Measurements from ENCODE around the gene RABGAP1L.
"Not testable (repeated sequence)": the region's sequence is repeated elsewhere in the genome, so short reads cannot be mapped to it uniquely, and the experiment has no call there.

Gene RABGAP1L

DNA sequence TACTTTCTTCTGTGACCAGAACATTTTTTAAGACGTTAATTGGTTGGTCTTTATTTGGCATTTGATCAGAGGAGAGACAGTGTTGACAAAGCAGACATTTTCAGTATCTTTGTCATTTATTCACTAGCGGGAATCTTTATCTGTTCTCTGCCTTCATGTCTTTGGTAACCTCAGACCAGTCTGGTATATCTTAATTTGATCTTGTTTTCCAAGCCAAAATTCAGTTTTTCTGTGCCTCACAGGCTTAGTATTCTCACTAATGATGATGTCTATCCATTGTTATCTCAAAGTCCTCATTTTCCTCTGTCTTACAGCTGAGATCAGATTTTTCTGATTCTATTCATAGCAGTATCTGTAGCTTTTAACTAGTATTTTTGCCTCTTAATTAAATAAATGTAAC lies 447.2 kb downstream of the RABGAP1L start:
- no peak for DNase-seq

DNA sequence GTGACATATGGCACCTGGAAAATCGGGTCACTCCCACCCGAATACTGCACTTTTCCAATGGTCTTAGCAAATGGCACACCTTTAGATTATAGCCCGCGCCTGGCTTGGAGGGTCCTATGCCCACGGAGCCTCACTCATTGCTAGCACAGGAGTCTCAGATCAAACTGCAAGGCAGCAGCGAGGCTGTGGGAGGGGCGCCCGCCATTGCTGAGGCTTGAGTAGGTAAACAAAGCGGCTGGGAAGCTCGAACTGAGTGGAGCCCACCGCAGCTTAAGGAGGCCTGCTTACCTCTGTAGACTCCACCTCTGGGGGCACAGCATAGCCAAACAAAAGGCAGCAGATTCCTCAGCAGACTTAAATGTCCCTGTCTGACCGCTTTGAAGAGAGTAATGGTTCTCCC lies 458.6 kb downstream of the RABGAP1L start:
- not testable (repeated sequence) for DNase-seq

DNA sequence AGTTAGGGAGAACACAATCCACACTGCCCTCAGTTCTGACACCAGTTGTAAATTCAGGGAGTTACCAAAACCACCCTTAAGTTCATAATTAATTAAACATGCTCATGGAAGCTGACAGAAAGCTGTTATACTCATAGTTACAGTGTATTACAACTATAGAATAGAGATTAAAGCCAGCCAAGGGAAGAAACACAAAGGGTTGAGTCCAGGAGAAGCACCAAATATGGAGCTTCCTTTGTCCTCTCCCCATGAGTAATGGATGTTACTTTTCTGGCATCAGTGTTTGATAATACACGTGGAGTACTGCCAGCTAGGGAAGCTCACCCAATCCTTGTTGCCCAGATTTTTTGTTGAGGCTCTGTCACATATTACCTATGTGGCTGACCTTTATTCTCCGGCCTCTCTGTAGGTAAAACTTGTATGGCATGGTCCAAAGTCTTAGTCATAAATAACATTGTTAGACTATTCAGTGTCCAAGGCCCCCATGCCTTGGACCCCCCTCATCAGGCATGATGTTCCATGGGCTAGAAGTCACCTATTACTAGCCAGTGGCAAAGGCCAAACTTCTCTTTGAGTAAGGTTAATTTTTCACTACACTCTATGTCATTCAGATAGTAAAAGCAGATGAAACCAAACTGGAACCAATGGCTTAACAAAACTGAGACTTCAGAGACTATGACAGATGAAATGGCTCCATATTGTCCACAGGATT lies 464.2 kb downstream of the RABGAP1L start:
- no peak for DNase-seq

DNA sequence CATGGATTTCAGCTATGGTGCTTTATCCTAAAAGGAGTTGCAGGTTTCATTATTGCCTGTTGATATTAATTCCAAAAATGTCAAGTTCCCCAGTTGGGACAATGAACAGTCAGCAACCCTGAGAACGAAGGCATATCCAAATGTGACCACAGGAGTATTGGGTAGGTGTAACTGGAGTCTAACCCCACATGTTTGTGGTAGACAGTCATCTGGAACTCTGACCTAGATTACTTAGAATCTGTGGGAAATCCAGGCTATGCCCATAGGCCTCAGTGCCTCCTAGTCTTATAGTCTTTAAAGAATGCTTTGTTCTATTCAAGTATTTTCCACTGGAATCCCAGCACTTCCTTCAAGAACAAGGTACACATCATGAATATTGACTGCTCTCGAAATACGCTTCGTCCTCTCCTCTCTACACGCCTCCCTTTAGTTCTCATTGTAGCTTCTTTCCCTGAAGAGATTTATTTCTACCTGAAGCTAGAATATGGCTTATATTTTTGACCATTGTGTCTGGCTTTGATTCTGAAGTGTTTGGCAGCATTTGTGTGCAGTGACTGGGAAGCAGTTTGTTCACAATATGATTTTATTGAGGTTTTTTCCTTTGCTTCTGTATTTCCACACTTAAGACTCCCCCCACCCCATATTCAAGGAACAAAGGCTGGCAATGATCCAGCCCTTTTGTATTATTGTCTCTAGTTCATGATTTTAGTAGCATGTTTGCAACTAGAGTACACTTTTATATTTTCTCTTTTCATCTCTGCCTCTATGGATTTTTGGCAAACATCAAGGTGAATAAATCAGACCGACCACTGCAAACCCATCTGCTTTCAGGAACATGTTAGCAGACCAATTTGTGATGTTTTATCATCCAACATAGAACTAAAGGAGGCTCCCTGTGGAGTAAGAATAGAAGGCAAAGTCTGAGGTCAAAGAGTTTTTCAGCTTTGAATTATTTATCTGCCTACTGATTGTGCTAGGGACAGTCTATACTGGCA lies 467.0 kb downstream of the RABGAP1L start:
- DNase-seq, result no peak

DNA sequence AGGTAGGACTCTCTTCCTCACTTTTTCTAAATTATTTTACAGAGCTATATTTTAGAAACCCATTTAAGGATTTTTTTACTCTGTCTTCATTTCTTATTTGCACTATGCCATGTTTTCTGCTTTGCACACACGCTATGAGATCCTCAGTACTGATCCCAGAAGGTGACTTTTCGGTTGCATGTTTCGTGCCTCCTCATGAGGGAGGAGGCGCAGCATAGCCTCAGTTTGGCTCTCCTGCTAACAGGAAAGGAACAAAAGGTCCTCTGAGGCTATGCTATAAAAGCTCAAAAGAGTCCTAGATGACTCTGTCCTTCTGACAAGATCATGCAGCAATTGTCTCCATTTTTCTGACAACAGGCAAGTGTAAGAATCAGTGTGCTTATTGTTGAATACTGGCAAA lies 478.2 kb downstream of the RABGAP1L start:
- no peak for DNase-seq

DNA sequence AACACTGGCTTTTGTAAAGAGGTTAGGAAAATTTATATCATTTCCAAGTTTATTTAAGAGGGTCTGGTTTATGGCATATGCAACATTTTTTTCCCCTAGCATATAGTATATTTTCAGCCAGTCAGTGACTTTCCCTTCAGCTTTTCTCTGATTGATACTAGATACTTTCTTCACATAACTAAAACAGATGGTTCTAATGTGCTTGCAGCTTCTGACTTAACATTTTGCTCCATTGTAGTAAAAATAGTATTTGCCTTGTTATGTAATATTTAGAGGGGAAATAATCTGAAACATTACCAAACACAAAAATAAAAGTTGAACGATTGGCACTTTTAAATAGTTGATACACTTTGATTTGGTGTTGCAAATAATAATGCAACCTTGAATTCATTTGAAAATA lies 480.1 kb downstream of the RABGAP1L start:
- DNase-seq, result no peak

DNA sequence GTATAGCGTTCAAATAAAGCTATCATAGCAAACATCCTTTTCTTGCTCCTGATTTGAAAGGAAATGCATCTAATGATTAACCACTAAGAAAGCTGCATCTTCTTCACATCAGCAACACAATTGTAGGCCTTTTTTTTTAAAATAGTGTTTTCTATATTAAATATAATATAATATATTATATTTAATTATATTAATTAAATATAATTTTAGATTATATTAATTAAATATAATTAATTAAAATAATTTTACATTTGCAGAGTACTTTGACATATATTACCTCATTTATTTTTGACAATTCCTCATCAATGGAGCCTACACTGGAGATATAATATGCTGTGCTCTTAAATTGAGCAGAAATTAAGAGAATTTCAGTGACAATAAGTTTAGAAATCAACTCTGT lies 481.5 kb downstream of the RABGAP1L start:
- no peak for DNase-seq

DNA sequence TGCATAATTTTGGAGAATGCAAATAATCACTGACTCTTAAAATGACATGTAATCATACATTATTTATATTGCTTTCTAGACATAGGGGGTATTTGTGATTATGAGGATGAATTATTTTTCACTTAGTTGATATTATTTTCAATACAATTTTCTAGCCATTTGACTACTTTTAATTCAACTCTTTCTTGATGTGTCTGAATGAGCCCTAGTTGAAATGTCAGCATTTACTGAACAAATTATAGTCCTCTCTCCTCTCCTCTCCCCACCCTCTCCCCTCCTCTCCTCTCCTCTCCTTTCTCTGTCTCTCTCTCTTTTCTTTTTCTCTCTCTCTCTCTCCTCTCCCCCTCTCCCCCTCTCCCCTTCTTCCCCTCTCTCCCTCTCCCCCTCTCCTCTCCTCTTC lies 483.1 kb downstream of the RABGAP1L start:
- no peak for DNase-seq

DNA sequence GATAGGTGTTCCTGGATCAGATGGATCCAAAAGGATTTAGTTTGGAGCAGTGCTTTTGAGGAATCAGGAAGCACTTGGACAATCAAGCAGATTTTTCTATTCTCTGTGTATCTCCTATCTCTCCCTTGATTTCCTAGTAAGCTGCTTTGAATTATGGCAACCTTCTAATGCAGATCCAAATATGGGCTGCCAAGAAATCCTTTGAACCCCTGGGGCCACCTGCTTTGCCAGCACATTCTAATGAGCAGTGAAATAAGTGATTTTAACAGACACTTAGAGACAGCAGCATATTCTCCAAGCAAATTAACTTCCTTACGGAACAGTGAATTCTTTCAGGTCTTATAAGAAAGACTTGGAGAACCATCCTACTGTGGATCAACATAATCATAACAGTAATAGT lies 483.9 kb downstream of the RABGAP1L start:
- DNase-seq, result no peak

DNA sequence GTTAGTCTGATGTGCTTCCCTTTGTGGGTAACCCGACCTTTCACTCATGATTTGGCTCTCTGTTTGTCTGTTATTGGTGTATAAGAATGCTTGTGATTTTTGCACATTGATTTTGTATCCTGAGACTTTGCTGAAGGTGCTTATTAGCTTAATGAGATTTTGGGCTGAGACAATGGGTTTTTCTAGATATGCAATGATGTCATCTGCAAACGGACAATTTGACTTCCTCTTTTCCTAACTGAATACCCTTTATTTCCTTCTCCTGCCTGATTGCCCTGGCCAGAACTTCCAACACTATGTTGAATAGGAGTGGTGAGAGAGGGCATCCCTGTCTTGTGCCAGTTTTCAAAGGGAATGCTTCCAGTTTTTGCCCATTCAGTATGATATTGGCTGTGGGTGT lies 490.3 kb downstream of the RABGAP1L start:
- DNase-seq, result not testable (repeated sequence)

DNA sequence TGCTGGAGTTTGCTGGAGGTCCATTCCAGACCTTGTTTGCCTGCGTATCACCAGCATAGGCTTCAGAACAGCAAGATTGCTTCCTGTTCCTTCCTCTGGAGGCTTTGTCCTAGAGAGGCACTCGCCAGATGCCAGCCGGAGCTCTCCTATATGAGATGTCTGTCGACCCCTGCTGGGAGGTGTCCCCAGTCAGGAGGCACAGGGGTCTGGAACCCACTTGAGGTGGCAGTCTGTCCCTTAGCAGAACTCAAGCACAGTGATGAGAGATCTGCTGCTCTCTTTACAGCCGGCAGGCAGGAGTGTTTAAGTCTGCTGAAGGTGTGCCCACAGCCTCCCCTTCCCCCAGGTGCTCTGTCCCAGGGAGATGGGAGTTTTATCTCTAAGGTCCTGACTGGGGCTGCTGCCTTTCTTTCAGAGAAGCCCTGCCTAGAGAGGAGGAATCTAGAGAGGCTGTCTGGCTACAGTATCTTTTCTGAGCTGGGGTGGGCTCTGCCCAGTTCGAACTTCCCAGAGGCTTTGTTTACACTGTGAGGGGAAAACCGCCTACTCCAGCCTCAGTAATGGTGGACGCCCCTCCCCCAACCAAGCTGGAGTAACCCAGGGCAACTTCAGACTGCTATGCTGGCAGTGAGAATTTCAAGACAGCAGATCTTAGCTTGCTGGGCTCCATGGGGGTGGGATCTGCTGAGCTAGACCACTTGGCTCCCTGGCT lies 493.4 kb downstream of the RABGAP1L start:
- no peak for DNase-seq

DNA sequence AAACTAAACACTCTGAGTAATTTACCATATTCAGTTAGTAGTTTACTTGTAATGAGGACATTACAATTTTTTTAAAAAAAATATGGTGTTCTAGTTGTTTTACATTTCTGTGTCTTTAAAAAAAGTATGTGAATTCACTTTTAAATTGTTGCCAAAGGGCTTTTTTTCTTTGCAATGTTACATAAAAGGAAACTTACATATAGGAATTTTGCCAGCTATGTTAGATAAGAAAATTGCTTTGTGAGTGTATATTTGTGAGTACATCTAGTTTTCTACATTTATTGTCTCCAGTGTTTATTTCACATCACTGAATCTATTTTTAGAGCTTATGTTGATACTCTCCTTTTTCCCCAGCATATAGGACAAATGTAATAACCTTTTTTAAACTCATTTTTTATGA lies 495.2 kb downstream of the RABGAP1L start:
- DNase-seq, result no peak

DNA sequence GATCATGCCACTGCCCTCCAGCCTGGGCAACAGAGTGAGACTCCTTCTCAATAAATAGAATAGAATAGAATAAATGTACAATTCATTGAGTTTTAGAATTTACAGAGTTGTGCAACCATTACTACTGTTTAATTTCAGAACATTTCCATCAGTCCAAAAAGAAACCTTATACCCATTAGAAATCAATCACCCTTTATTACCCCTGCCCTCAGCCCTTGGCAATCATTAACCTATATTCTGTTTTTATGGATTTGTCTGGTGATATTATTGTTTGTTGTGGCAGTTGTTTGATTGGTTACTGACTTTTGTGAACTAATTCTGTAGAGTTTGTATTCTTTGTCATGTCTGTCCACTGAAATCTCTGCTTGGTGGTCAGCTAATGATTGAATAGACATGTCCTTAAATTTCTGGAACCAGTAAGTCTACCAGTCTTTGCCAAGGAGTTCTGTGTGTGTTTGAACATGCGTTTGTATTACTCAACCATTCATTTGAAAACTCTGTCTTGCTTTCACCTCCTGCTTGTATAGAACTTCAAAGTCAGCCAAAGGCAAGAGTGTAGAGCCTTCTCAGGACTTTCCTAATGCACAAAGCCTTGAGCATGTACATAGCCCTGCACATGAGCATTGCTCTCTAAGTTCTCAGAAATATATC lies 497.2 kb downstream of the RABGAP1L start:
- DNase-seq, result no peak

DNA sequence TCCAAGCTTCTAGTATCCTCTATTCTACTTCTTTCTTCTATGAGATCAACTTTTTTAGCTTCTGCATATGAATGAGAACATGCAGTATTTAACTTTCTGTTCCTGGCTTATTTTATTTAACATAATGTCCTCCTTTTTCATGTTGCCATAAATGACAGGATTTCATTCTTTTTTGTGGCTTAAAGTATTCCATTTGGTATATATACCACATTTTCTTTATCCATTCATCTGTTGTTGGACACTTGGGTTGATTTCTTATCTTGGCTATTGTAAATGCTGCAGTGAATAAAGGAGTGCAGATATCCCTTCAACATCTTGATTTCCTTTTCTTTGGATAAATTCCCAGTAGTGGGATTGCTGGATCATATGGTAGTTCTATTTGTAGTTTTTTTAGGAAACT lies 498.1 kb downstream of the RABGAP1L start:
- DNase-seq, result no peak

DNA sequence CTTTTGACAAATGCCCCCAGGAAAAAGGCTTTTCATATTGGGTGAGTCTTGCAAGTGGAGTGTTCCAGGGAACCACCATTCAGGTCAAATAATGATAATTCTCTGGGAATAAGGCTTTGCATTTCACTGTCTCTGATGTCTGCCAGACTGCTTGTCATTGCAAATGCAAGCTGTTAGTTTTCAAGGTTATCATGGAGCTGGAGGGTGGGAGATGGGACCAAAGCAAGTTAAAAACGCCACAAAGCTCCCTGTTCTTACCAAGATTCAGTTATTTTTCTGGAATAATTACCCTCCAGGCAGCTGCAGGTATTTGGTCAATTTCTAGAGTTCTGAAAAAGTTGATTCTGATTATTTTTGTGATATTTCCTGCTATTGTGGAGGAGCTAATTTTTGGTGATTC lies 498.6 kb downstream of the RABGAP1L start:
- no peak for DNase-seq

DNA sequence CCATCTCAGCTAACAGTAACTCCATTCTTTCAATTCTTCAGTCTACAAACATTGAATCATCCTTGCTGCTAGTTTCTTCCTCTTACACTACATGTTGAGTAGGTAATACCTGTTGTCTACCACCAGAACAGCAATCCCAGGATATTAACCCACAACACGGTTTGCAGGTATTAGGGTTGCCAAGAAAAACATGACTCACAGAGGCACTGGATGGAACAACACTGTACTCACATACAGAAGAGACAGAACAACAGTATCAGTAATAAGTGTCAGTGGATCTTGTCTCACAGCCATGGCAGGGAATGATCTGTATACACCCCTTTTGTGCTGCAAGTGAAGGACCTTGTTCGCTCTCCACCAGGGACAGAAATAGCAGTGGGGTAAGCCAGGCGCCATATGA lies 500.5 kb downstream of the RABGAP1L start:
- DNase-seq, result no peak

DNA sequence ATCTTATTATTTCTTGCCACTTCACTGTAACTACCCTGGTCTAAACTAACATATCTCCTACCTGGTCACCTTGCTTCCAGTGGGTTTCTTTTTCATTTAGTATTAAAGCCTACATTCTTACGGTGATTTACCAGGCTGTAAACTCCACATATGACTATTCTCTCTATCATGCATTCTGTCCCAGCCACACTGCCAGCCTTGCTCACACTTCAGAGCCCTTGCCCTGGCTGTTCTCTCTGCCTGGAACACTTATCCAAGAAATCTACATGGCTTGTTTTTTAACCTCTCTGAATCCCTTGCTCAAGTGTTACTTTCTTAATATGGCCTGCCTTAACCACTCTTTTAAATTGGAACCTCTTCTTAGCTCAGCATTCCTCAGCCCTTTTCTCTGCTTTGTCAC lies 501.2 kb downstream of the RABGAP1L start:
- DNase-seq, result no peak

DNA sequence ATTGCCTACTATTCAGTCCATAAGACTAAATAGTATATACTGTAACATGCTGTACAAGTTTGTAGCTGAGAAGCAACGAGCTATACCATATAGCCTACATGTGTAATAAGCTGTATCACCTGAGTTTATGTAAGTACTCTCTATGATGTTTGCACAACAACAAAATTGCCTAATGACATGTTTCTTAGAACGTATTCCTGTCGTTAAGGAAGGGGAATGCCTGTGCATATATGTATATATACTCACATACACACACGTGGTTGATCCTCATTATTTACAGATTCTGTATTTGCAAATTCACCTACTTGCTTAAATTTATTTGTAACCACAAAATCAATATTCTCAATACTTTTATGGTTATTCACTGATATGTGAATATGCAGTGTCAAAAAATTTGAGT lies 504.0 kb downstream of the RABGAP1L start:
- no peak for DNase-seq

DNA sequence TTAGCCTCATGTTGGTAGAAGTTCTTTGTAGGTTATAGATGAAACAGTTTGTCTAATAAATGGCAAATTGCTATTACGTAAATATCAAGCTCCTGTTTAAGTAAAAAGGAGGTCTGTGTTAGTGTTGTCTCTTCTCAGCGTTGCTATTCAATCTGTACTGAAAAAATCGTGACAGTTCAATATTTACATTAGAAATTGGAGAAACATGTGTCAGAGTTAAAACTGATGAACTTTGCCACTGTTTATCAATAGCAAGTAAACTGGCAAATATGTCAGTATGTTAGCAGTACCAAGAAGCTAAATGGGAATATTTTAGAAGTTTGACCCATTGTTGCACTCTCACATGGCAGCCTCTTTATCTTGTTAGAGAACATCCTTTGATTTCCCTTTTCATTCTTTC lies 506.9 kb downstream of the RABGAP1L start:
- DNase-seq, result no peak

DNA sequence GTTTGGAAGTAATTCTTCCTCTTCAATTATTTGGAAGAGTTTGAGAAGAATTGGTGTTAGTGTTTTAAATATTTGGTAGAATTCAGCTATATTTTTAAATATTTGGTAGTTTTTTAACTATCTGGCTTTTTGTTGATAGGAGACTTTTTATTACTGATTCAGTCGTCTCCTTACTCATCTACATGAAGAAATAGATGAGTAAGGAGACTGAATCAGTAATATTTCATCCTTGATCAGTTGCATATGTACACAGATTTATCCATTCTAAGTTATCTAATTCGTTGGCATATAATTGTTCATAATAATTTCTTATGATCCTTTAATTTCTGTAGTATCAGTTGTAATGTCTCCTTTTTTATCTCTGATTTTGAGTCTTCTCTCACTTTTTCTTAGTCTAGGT lies 512.5 kb downstream of the RABGAP1L start:
- no peak for DNase-seq

DNA sequence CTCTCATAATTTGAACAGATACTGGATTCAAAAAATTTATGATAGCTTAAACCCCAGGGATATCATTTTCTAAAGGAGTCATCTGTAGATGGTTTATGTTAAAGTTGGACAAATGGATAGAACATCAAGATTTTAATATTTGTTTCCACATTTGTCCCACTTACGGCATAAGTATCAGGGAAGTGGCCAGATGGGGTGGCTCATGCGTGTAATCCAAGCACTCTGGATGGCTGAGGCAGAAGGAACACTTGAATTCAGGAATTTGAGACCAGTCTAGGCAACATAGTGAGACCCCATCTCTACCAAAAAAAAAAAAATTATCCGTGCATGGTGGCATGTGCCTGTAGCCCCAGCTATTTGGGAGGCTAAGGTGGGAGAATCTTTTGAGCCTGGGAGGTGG lies 517.5 kb downstream of the RABGAP1L start:
- no peak for DNase-seq

DNA sequence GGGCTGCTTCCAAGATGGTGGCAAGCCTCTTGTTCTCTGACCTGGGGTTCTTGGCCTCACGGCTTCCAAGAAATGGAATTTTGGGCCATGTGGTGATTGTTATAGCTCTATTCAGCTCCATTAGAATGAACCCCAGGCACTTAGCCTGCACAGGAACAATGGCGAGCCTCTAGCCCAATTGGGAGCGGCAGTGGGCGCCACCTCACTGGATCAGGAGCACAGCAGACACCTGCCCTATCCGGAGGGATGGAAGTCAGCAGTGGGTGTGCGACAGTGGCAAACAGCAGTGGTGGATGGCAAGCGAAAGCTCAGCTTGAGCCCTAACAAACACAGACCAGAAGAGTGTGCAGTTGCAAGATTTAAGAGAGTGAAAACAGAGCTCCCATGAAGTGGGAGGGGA lies 519.3 kb downstream of the RABGAP1L start:
- DNase-seq, result no peak

DNA sequence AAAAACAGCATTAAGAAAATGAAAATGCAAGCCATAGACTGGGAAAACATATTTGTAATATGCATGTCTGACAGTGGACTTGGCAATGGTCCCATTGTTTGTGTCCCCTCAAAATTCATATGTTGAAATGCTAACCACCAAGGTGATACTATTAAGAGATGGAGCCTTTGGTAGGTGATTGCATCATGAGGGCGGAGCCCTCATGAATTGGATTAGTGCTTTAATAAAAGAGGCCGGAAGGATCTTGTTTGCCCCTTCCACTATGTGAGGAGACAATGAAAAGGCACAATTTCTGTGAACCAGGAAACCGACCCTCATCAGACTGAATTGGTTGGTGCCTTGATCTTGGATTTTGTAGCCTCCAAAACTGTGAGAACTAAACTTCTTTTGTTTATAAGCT lies 520.8 kb downstream of the RABGAP1L start:
- DNase-seq, result no peak

Measured in CD4-positive, alpha-beta T cell treated with Interleukin-1 beta for 1 hour (primary cell).